Type B pancreatic cell (in vitro differentiated cells): ENCODE data around the gene SLC16A6. TPM values are rescaled to one million over a fixed set of nuclear protein-coding genes. Genes with fewer than 3 reads are reported as not detected.

Experiments
- DNase-seq: peaks from one replicate; pipeline ENCODE4 v3.0.0; 2021; ENCODE audit warnings: mixed read lengths; ENCODE audit not compliant: unreplicated experiment; ENCODE audit errors: extremely low spot score
- H3K27ac Mint-ChIP-seq: 2 replicates; pipeline ENCODE4 v1.8.0; 2021; ENCODE audit warnings: mild to moderate bottlenecking, mixed read lengths
- H3K27me3 Mint-ChIP-seq: 2 replicates; pipeline ENCODE4 v1.8.0; 2021; ENCODE audit warnings: mixed read lengths
- H3K36me3 Mint-ChIP-seq: 2 replicates; pipeline ENCODE4 v1.8.0; 2021; ENCODE audit warnings: mixed read lengths
- H3K4me1 Mint-ChIP-seq: one replicate; pipeline ENCODE4 v1.8.0; 2021; ENCODE audit warnings: mixed read lengths; ENCODE audit not compliant: unreplicated experiment
- H3K4me3 Mint-ChIP-seq: 2 replicates; pipeline ENCODE4 v1.8.0; 2021; ENCODE audit warnings: mild to moderate bottlenecking, mixed read lengths
- H3K9me3 Mint-ChIP-seq: 2 replicates; pipeline ENCODE4 v1.8.0; 2021; ENCODE audit warnings: mixed read lengths
- CTCF ChIP-seq: fragments of 200-600 bp; sonication (generic); conservative IDR thresholded peaks from 2 replicates; pipeline ENCODE4 v1.5.0; 2021; ENCODE audit warnings: antibody characterized with exemption, mild to moderate bottlenecking
- total RNA-seq: library from RNA; stranded (reverse); gene quantifications from 2 replicates; pipeline ENCODE4 v1.2.1, GENCODE V29; 2021; ENCODE audit warnings: low replicate concordance

Gene SLC16A6
- total RNA-seq, 1 donor from 2014 or later = 1.6 TPM

GRCh38 chr17:68327823-68328557 lies 37.1 kb upstream of the SLC16A6 start:
- H3K27me3 Mint-ChIP-seq = no peaks in the 10 kb centered on the region
- H3K9me3 Mint-ChIP-seq = peaks cover 14% of the 10 kb centered on the region
- no peak for DNase-seq
- no peak for TF ChIP-seq CTCF
- H3K4me3 Mint-ChIP-seq = peak overlapping the region; percentile 80
- H3K36me3 Mint-ChIP-seq = peaks cover 11% of the 10 kb centered on the region
- no peaks in the 10 kb centered on the region for H3K4me1 Mint-ChIP-seq
- H3K27ac Mint-ChIP-seq = peak overlapping the region; percentile 96

GRCh38 chr17:68326681-68327080 lies 35.8 kb upstream of the SLC16A6 start:
- Mint-ChIP-seq H3K9me3 (peaks cover 14% of the 10 kb centered on the region), H3K4me1 (peaks cover 3% of the 10 kb centered on the region), H3K4me3 (no peak overlapping the region), H3K27me3 (no peaks in the 10 kb centered on the region), H3K27ac (no peak overlapping the region), H3K36me3 (peaks cover 11% of the 10 kb centered on the region)
- no peak for DNase-seq
- no peak for TF ChIP-seq CTCF

GRCh38 chr17:68325961-68326360 lies 35.0 kb upstream of the SLC16A6 start:
- Mint-ChIP-seq H3K27me3 (no peaks in the 10 kb centered on the region), H3K27ac (no peak overlapping the region), H3K4me3 (no peak overlapping the region), H3K36me3 (peaks cover 11% of the 10 kb centered on the region), H3K4me1 (peaks cover 5% of the 10 kb centered on the region), H3K9me3 (peaks cover 14% of the 10 kb centered on the region)
- no peak for TF ChIP-seq CTCF
- no peak for DNase-seq

GRCh38 chr17:68324654-68325336 lies 33.9 kb upstream of the SLC16A6 start:
- no peak for DNase-seq
- peaks cover 13% of the 10 kb centered on the region for H3K4me1 Mint-ChIP-seq
- no peaks in the 10 kb centered on the region for H3K27me3 Mint-ChIP-seq
- H3K4me3 Mint-ChIP-seq = no peak overlapping the region
- TF ChIP-seq CTCF = no peak
- H3K36me3 Mint-ChIP-seq = peaks cover 11% of the 10 kb centered on the region
- no peak overlapping the region for H3K27ac Mint-ChIP-seq
- peaks cover 10% of the 10 kb centered on the region for H3K9me3 Mint-ChIP-seq

GRCh38 chr17:68324114-68324513 lies 33.2 kb upstream of the SLC16A6 start:
- peaks cover 13% of the 10 kb centered on the region for H3K4me1 Mint-ChIP-seq

More at GRCh38 chr17:68324114-68324513, 33.2 kb upstream of the SLC16A6 start:
- TF ChIP-seq CTCF = no peak
- H3K9me3 Mint-ChIP-seq = peaks cover 10% of the 10 kb centered on the region
- DNase-seq = no peak
- H3K27ac Mint-ChIP-seq = no peak overlapping the region
- H3K4me3 Mint-ChIP-seq = no peak overlapping the region
- H3K27me3 Mint-ChIP-seq = no peaks in the 10 kb centered on the region
- peaks cover 11% of the 10 kb centered on the region for H3K36me3 Mint-ChIP-seq
